NCI-H1092 (cell line): ENCODE measurements around the gene SMPD2.

Source experiments
- DNase-seq: peaks from one replicate; lab custom pipeline; 2025; lab: John Stamatoyannopoulos, UW

SMPD2 gene

GRCh38 chr6:109440331-109441068, at the start of gene SMPD2, which contains the start of gene PPIL6:
Gene SMPD2 (plus strand): TSS chr6:109440724. CDS start chr6:109441122, 398 bp downstream.
Gene PPIL6 (minus strand): TSS chr6:109440628. CDS start chr6:109440590, 38 bp downstream.
- DNase-seq, result peak; percentile 70

- no peak for DNase-seq
These were observed 47.2 kb upstream of the SMPD2 start for GRCh38 chr6:109393157-109393885.

GRCh38 chr6:109393886-109394281, 46.6 kb upstream of the SMPD2 start:
- no peak for DNase-seq

GRCh38 chr6:109396046-109396718, 44.3 kb upstream of the SMPD2 start:
- DNase-seq, result no peak

- DNase-seq, result no peak
These were observed 43.5 kb upstream of the SMPD2 start for GRCh38 chr6:109397020-109397419.

- DNase-seq, result no peak
These were observed 34.3 kb upstream of the SMPD2 start for GRCh38 chr6:109406196-109406595.

GRCh38 chr6:109411034-109411433, 29.5 kb upstream of the SMPD2 start:
- DNase-seq, result no peak

- no peak for DNase-seq
These were observed 22.9 kb upstream of the SMPD2 start for GRCh38 chr6:109417646-109418045.

- DNase-seq, result no peak
These were observed 19.8 kb upstream of the SMPD2 start for GRCh38 chr6:109420751-109421150.

GRCh38 chr6:109421184-109421583, 19.3 kb upstream of the SMPD2 start:
- DNase-seq, result no peak

GRCh38 chr6:109424946-109425345, 15.6 kb upstream of the SMPD2 start:
- DNase-seq, result no peak

GRCh38 chr6:109428889-109429477, 11.5 kb upstream of the SMPD2 start:
- no peak for DNase-seq

- DNase-seq, result no peak
These were observed 11.0 kb upstream of the SMPD2 start for GRCh38 chr6:109429496-109429895.

- DNase-seq, result no peak
These were observed 6.1 kb upstream of the SMPD2 start for GRCh38 chr6:109434456-109434855.

GRCh38 chr6:109436041-109436440, 4.5 kb upstream of the SMPD2 start:
- no peak for DNase-seq

- DNase-seq, result peak; percentile 13
These were observed 719 bp downstream of the SMPD2 start for GRCh38 chr6:109441069-109441816.

GRCh38 chr6:109442393-109442924, 1.9 kb downstream of the SMPD2 start:
- DNase-seq, result no peak

- no peak for DNase-seq
These were observed 3.0 kb downstream of the SMPD2 start for GRCh38 chr6:109443425-109443950.

GRCh38 chr6:109445382-109445781, 4.9 kb downstream of the SMPD2 start:
- DNase-seq, result no peak

GRCh38 chr6:109446072-109446471, 5.5 kb downstream of the SMPD2 start:
- DNase-seq, result no peak

- DNase-seq, result no peak
These were observed 6.0 kb downstream of the SMPD2 start for GRCh38 chr6:109446541-109446940.
